Fibroblast of pulmonary artery (primary cell): ENCODE data around the gene GNAZ.

Experiments used
- DNase-seq: peaks from one replicate; pipeline ENCODE4 v3.0.0-alpha.2; 2010; ENCODE audit warnings: low read depth
- H3K4me3 ChIP-seq: replicated peaks from 2 replicates; pipeline ENCODE4 v1.5.1; 2011; ENCODE audit warnings: low read depth, mild to moderate bottlenecking, control low read depth, low read length, moderate library complexity
- CTCF ChIP-seq: IDR thresholded peaks from 2 replicates; pipeline ENCODE4 v1.5.1; 2011; ENCODE audit warnings: mild to moderate bottlenecking, control low read depth, low read length, inconsistent platforms; ENCODE audit errors: missing control alignments

The GNAZ gene

GRCh38 chr22:23115369-23115768, 45.0 kb downstream of the GNAZ start:
- H3K4me3 ChIP-seq: no peak overlapping the region
- TF ChIP-seq CTCF: no peak
- no peak for DNase-seq

- DNase-seq: no peak
- H3K4me3 ChIP-seq: no peak overlapping the region
- TF ChIP-seq CTCF: no peak
Observed at GRCh38 chr22:23115825-23116494, 45.6 kb downstream of the GNAZ start.

- TF ChIP-seq CTCF: no peak
Observed at GRCh38 chr22:23116506-23117263, 46.4 kb downstream of the GNAZ start.

GRCh38 chr22:23117275-23117674, 47.0 kb downstream of the GNAZ start:
- DNase-seq: no peak
- TF ChIP-seq CTCF: no peak
- no peak overlapping the region for H3K4me3 ChIP-seq

More at GRCh38 chr22:23116506-23117263, 46.4 kb downstream of the GNAZ start:
- no peak overlapping the region for H3K4me3 ChIP-seq
- no peak for DNase-seq

- TF ChIP-seq CTCF: no peak
- no peak overlapping the region for H3K4me3 ChIP-seq
- DNase-seq: no peak
Observed at GRCh38 chr22:23117891-23118646, 47.8 kb downstream of the GNAZ start.

- H3K4me3 ChIP-seq: no peak overlapping the region
- no peak for TF ChIP-seq CTCF
- no peak for DNase-seq
Observed at GRCh38 chr22:23118647-23119493, 48.6 kb downstream of the GNAZ start.
